ENCODE data around the gene VPS8.

The VPS8 gene

DNA sequence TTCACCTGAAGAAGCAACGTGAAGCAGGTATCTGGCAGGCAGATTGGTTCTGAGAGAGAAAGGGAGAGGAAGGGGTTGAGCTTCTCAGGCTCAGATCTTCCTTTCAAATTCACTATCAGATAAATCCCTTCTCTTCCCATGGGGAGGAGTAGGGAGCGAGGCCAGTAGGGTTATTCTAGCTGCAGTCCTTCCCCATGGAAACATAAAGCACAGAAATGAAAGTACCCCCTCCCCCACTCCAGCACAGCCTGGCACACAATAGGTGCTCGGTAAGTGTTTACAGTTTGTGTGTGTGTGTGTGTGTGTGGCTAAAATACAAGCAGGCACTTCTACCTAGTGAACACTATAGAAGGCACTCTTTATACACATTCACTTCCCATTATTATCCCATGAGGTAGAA, 20.8 kb upstream of the VPS8 start:
- Histone ChIP-seq H3K4me1 (ENCODE audit: control insufficient read depth, insufficient read depth, low read length) (no peaks in the 10 kb centered on the region), H3K4me3 (ENCODE audit: low read depth, low read length) (no peak overlapping the region), H3K9me3 (ENCODE audit: control insufficient read depth, insufficient read depth, low read depth, low read length) (no peaks in the 10 kb centered on the region), H3K27ac (ENCODE audit: extremely low read depth, low read depth, low read length) (no peak overlapping the region), H3K36me3 (ENCODE audit: control insufficient read depth in 2 of 2, insufficient read depth in 1 of 2, low read length in 2 of 2) (no peaks in the 10 kb centered on the region)
- ChIA-PET CTCF (interaction anchor here (0.7 to 1.2 kb wide), 3 partner anchors 13 to 230 kb away, joined by 3 read pairs; partner anchors contain the start of gene EPHB3), POLR2A (no interaction called here)
- no peak for TF ChIP-seq ZFP3 (tag by site-specific recombination; IDR thresholded peaks at IDR 0.05; ENCODE audit: low read depth)
- TF ChIP-seq ZNF175 (tag by site-specific recombination; IDR thresholded peaks at IDR 0.05) = no peak
- TF ChIP-seq, protein P1, sequence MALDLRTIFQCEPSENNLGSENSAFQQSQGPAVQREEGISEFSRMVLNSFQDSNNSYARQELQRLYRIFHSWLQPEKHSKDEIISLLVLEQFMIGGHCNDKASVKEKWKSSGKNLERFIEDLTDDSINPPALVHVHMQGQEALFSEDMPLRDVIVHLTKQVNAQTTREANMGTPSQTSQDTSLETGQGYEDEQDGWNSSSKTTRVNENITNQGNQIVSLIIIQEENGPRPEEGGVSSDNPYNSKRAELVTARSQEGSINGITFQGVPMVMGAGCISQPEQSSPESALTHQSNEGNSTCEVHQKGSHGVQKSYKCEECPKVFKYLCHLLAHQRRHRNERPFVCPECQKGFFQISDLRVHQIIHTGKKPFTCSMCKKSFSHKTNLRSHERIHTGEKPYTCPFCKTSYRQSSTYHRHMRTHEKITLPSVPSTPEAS (tag by site-specific recombination; IDR thresholded peaks at IDR 0.05) = no peak
- no peak for TF ChIP-seq ZNF214 (tag by site-specific recombination; IDR thresholded peaks at IDR 0.05; ENCODE audit: borderline replicate concordance)
- no peak for TF ChIP-seq MZF1 (tag by site-specific recombination; IDR thresholded peaks at IDR 0.05; ENCODE audit: borderline replicate concordance)
- TF ChIP-seq ZNF677 (tag by site-specific recombination; IDR thresholded peaks at IDR 0.05) = no peak
- no peak for TF ChIP-seq OSR2 (tag by site-specific recombination; IDR thresholded peaks at IDR 0.05)
- no peak for TF ChIP-seq KLF1 (tag by site-specific recombination; IDR thresholded peaks at IDR 0.05)
- TF ChIP-seq YY2 (tag by site-specific recombination; IDR thresholded peaks at IDR 0.05) = no peak
- TF ChIP-seq ZBTB6 (tag by site-specific recombination; IDR thresholded peaks at IDR 0.05) = no peak

GRCh38 chr3:184795522-184796190, 16.3 kb upstream of the VPS8 start:
- no peaks in the 10 kb centered on the region for H3K36me3 ChIP-seq (ENCODE audit: control insufficient read depth in 2 of 2, insufficient read depth in 1 of 2, low read length in 2 of 2)
- H3K4me1 ChIP-seq (ENCODE audit: control insufficient read depth, insufficient read depth, low read length) = no peaks in the 10 kb centered on the region
- H3K27ac ChIP-seq (ENCODE audit: extremely low read depth, low read depth, low read length) = no peak overlapping the region
- no peaks in the 10 kb centered on the region for H3K9me3 ChIP-seq (ENCODE audit: control insufficient read depth, insufficient read depth, low read depth, low read length)
- no peak overlapping the region for H3K4me3 ChIP-seq (ENCODE audit: low read depth, low read length)
- ChIA-PET POLR2A (no interaction called here), CTCF (no interaction called here)
- TF ChIP-seq ZNF600 (tag by site-specific recombination; IDR thresholded peaks at IDR 0.05) (0 out of 2 replicates have a peak, but pooled peaks have one; percentile 33), TSHZ1 (tag by site-specific recombination; IDR thresholded peaks at IDR 0.05; ENCODE audit: borderline replicate concordance) (no peak), ZNF341 (tag by site-specific recombination; IDR thresholded peaks at IDR 0.05; ENCODE audit: low read depth) (peak; percentile 83), CTCF (tag by site-specific recombination; IDR thresholded peaks at IDR 0.05) (no peak)

All from HEK293 (cell line).